HG03175 (cell line): ENCODE measurements around the gene PPP2R5C.

Experiments used
- ATAC-seq: cut with Tn5 transposase; IDR thresholded peaks from one replicate; pipeline ENCODE4 v1.9.1; 2021; ENCODE audit warnings: mild to moderate bottlenecking, moderate library complexity; ENCODE audit not compliant: unreplicated experiment

Gene PPP2R5C

DNA sequence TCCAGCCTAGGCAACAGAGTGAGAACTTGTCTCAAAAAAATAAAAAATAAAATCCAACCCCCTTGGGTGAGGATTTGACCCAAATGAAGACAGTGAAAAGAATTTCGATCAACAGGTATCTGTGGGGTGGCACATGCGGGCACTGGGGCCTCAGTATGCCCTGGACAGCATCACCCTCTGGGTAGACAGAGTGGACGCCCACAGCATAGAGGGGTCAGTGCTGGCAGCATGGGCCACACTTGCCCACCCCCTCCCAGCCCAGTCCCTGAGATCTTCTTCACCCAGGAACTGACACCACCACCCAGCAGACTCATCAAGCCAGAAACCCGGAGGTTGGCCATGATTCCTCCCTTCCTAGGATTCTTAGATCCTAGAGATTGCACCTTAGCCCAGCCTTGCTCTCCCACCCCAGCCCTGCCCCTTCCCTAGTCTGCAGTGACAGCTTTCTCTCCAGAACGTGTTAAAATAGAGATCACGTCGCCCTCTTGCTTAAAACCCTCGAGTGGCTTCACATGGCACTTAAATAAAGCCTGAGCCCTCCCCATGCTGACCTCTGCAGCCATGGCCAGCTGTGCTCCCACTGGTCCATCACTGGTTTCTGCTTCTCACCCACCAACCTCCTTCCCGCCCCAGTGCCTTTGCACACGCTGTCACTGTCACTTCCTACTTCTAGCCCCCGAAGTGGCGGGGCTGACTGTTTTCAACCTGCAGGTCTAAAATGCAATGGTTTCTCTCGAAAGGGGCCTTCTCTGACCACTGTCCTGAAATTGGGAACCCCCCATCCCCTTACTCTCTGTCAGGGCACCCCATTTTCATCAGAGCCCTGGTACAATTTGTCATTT, 176.6 kb downstream of the PPP2R5C start:
- ATAC-seq = no peak

DNA sequence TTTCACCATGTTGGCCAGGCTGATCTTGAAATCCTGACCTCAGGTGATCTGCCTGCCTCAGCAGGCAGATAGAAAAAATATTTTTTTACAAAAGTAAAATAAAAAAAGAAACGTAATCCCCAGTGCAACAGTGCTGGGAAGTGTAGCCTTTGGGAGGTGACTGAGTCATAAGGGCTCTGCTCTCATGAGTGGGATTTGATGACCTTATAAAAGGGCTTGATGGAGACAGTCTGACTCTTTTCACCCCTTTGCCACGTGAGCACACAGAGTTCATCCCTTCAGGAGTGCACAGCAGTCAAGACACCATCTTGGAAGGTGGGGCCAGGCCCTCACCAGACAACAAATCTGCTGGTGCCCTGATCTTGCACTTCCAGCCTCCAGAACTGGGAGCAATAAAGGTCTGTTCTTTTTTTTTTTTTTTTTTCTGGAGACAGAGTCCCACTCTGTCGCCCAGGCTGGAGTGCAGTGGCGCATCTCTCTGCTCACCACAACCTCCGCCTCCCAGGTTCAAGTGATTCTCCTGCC, 178.2 kb downstream of the PPP2R5C start:
- ATAC-seq = no peak

DNA sequence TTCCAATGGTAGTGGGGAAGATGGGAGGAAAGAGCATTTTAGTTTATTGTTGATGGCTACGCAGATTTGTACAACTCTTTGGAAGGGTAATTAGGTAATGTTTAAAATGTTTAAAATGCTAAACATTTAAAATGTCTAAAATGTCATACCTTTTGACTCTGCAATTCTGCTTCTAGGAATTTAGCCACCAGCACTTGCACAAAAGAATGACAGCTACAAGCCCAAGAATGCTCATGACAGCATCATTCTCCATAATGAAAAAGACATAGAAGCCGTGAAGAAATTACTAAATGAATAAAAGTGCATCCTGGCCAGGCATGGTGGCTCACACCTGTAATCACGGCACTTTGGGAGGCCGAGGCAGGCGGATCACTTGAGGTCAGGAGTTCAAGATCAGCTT, 182.9 kb downstream of the PPP2R5C start:
- ATAC-seq = no peak

DNA sequence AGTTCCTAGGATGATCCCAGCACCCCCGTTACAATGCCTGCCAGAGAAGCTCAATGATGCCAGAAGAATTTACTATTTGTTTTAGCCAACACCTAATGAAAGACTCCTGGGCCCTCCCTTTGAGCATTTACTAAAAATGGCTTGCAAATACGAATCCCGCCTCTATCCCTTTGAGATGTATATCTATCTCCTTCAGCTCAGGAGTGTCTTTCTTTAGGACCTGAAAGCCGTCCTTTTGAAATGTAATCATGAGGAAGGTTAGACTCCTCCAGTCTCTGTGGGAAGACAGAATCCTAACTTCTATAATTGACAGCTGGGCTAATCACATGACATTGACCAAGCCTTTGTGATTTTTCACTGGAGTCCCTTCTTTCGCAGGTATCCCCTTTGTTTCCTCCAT, 183.7 kb downstream of the PPP2R5C start:
- no peak for ATAC-seq

DNA sequence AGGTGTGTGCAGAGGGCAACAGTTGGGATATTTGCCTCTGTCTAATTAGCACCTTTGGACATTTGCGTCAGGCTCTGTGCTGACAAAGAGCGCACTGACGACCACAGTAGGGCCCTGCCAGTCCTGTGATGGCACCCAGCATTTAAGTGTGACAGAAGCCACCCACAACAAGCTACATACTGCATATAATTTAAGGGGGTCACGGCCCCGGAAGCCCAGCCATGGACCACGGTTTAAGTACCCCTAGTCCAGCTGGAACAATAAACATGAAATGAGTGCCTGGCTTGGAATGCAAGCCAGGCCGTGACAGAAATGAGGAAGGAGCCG, 186.0 kb downstream of the PPP2R5C start:
- ATAC-seq = peak; percentile 3

DNA sequence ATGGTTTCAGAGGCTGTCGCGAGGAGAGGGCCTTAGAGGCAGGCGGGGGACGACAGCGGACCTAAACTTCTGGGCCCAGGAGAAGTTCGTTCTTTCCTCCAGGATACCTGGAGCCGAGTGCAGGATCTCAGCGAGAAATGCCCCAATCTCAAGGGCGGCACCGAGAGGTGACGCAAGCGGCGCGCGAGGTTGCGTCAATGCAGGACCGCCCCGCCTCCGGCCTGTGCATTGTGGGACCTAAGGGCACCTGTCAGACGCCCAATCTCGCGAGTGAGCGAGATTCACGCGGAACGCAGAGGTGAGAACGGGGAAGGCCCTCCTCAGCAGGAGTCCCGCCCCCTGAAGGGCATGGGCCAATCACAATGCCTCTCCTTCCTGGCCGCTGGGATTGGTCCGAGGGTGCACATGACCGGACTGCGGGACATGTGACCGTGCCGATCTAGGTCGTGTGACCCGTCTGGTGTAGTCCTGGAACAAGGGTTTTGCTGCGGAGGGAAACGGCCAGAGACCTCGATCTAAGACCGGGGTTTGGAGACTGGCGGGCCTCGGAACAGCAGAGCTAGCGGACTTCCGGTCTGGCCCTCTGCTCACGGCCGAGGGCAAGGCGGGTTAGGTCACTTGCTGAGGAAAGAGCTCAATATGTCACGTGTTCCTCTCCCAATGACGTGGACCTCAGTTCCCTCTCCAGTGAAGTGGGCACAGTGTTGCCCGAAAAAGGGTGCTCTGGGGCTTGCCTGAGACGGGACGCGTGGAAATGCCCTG, 186.6 kb downstream of the PPP2R5C start:
- peak; percentile 98 for ATAC-seq

DNA sequence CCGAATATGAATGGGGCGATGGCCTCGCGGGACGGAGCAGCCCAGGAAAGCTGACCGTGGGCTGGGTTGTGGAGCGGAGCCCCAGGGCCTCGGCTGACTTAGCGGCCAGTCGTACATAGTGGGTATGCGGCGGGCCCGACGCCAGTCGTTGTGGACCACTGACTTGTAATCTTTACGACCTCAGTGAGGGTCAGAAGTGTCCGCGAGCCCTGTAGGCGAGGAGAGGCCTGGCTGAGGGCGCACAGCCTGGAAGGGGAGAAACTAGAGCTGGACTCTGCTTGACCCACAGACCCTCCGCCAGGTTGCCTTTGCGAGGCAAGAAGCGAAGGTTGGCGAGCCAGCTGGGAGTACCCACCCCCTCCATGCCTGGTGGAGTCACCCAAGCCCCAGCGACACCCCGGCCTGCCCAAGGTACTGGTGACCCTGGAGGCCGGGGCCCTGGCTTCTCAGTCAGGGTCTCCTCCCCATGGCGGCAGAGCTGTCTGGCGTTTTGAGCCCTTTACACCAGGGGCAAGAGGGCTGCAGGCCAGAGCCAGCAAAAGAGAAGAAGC, 187.2 kb downstream of the PPP2R5C start:
- ATAC-seq = peak; percentile 2

DNA sequence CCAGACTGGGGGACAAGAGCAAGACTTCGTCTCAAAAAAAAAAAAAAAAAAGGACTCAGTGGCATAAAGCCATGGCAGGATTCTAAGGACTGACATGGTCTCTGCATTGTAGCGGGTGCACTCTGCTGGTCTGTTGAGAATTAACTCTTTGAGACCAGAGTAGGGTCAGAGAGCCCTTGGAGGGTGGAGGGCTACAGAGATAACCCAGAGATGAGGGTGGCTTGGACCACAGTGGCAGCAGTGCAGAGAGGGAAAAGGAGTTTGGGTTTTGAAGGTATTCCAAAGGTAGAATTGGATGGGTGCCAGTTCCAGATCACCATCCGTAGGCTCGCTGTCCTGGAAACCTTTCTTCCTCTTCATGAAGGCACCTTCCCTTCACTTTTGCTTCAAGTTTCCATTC, 188.6 kb downstream of the PPP2R5C start:
- no peak for ATAC-seq

DNA sequence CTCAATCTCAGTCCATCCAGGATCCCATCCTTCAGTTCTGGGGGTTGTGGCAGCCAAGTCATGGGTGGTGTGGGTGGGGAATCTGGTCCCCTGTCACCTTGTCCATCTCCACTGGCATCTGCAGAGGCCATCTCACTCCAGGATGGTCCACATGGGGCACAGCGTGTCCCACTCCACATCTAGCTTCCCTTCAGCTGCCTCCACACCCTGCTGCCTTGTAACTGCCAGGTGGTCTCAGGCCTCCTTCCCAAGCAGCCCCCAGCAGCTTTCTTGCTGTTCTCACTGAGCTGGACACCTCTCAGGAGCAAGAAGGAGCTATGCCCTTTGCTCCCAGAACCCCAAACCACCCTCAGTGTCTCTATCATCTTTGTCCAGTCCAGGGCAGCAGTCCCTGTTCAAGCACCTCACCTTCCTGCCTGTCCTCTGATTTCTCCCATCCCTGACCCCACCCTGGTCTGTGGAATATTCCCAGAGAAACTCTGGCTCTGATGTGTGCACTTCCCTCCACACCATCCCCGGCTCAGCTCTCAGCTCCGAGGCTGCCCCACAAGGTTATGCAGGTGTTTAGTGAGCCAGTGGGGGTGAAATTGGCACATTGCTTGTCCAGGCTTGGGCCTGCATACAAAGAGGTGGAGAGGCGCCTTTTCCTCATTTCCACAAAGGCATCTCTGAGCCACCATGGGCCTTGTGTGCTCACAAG, 189.2 kb downstream of the PPP2R5C start:
- ATAC-seq = no peak

DNA sequence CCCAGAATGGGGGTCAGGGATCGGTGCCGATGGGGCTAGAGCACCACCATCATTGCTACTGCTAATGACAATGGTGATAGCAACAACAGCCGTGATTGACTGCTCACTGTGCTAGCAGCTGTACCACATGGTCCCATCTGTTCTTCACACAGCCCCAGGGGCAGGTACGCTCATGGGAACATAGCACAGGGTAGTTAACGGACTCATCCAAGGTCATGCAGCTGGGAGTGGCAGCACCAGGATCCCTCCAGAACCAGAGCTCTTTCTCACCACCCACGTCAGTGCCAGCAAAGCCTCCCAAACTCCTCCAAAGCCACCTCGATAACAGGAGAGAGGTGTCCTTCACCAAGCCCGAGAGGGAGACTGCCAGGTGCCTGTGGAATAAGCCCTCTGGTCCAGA, 191.6 kb downstream of the PPP2R5C start:
- no peak for ATAC-seq

DNA sequence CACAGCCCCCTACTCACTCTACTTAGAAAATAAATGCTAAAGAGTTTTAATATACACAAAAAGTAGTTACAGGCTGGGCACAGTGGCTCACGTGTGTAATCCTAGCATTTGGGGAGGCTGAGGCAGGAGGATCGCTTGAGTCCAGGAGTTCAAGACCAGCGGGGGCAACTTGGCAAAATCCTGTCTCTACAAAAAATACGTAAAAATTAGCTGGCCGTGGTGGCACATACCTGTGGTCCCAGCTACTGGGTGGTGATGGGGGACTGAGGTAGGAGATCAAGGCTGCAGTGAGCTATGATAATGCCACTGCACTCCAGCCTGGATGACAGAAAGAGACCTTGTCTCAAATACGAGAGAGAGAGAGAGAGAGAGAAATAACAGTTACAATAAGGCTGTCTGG, 193.0 kb downstream of the PPP2R5C start:
- ATAC-seq = no peak

DNA sequence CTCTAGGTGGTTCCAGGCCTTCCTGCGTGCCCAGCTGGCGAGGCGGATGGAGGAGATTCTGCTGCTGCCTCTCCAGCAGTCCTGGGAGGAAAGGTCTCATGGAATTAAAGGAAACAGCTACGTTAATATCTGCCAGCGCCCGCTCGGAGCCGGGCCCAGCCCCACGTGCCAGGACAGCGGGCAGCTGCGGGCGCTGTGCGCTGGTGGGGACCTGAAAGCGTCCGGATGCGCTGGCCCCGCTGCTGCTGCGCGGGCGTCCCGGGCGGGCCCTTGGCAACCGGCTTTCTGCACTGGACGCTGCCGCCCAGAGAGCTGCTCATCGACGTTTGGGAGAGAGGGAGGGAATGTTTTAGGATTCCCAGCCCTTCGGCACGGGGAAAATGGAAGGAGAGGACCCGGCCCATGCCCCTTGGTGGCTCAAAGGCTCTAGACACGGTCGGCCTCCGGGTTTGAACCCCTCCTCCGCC, 194.2 kb downstream of the PPP2R5C start:
- ATAC-seq = no peak

DNA sequence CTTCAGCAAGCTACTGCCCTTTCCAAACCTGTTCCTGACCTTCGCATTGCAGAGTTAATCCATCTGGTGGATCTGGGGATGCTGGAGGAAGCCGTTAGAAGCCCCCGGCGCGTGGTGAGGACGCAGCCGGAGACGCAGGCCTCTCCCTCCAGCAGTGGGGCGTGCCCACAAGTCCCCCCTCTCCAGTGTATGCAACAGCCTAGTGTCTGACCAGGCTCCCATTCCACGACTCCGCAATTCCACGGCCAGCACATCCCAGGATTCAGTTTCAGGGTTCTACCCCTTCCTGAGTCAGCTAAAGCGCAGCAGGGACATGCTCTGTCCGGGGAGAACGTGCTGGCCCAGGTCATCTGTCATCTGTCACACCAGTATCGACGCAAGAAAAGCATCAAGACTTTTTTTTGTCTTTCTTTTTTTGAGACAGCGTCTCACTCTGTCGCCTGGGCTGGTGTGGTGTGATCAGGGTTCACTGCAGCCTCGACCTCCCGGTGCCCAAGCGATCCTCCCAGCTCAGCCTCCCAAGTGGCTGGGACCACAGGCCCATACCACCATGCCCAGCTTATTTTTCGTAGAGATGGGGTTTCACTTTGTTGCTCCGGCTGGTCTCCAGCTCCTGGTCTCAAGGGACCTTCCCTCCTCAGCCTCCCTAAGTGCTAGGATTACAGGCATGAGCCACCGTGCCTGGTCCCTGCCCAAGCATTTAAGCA, 194.8 kb downstream of the PPP2R5C start:
- ATAC-seq = no peak

DNA sequence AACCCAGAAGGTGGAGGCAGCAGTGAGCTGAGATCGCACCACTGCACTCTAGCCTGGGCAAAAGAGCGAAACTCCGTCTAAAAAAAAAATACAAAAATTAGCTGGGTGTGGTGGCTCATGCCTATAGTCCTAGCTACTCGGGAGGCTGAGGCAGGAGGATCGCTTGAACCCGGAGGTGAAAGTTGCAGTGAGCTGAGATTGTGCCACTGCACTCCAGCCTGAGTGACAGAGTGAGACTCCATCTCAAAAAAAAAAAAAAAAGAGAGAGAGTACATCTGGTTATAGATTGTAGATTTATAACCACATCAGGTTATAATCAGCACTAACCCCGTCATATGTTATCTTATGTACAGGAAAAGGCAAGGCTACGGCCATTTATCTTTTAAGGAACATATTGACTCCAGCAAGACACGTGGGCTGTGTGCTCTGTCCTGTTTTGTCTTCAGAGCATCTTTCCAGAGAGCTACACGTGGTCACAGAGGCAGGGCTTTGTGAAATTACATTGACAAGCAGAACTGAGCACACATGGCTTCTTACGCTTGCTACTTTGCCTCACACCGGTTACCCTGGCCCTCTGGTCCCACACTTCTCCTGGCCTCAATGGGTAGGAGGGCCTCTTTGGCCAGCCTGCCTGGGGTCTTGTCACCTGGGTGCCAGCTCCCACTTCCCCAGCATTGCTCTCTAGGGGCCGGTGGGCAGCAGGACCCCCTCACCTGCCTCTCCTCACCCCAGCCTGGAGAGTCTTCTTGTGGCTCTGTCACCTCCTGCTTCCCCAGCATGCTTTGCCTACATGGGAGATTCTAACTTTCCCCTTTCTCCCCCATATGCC, 196.1 kb downstream of the PPP2R5C start:
- no peak for ATAC-seq

DNA sequence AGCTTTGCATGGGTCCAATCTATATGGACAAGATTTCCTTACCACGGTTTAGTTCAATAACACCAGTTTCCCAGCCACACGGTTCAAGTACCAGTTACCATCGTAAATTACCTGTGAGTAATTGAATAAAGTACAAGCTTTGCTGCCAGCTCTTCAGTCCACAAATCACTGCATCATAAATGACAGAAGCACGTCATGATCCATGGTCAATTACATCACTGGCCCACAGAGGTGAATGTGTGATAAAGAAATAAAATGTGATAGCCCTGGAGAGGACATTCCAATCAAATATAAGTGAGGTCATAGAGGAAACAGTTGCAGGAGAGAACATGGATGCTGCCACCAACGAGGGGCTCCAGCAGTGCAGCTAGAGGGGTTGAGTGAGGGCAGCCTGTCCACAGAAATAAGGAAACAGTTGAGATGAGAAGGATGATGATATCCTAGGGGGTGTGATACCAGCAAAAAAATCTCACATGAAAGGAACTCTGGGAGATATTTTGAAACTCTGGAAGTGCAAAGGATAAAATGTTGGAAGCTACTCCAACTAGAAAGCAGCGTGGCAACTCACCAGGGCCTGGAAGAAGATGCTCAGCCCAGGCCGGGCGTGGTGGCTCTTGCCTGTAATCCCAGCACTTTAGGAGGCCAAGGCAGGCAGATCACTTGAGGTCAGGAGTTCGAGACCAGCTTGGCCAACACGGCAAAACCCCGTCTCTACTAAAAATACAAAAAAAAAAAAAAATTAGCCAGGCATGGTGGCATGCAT, 197.1 kb downstream of the PPP2R5C start:
- no peak for ATAC-seq

DNA sequence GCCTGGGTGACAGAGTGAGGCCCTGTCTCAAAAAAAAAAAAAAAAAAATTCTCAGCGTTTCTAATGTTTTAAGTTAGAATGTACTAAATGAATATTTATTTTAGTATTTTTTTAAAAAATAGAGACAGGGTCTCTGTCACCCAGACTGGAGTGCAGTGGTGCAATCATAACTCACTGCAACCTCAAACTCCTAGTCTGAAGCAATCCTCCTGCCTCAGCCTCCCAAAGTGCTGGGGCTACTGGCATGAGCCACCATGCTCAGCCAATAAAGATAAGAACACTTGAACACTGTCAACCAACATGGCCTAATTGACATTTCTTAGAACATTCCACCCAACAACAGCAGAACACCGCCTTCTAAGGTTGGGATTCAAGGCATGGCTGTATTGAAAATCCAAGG, 197.8 kb downstream of the PPP2R5C start:
- ATAC-seq = no peak

DNA sequence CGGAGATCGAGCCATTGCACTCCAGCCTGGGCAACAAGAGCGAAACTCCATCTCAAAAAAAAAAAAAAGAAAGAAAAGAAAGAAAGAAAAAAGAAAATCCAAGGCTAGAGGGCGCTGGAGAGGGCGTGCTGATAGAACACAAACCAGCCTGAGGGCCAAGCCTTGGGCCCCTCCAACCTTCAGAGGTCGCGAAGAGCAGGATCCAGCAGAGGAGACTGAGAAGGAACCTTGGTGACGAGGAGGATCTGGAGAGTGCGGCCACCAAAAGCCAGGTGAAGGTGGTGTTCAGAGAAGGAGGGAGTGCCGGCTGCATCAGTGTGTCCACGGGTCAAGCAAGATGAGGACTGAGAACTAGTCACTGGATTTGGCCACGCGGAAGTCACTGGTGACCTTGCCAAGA, 198.7 kb downstream of the PPP2R5C start:
- no peak for ATAC-seq

DNA sequence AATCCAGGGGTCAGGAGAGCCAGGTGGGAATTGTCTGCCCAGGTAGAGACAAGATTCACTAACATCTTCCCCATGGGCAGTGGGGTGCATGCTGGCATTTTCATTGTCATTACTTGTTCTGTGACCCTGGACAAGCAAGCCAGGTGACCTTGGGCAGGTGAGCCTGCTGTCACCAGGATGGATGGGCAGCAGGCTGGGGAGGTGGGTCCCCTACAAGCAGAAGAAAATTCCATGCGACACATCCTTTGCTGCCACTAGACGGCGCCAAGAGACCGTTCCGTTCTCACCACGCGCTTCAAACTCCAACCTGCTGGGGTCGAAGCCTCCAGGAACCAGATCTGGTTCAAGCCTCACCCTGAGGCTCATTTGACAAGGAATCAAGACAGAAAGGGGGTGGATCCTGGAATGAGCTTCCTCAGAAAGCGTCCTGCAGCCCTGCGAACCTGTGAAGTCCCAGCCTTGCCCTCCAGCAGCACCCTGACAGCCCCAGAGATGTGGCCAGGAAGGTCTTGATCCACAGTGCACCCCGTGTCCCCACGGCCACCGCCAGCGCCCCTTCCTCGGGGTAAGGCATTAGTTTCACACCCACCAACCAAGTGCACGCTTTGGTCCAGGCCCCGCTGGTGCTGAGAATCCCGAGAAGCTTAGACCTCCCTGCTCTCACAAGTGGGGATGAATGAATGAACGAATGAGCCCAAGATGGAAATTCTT, 199.7 kb downstream of the PPP2R5C start:
- ATAC-seq = no peak
